Measurements from ENCODE around the gene GOLGA8B. TPM values are rescaled to one million over a fixed set of nuclear protein-coding genes. Genes with fewer than 3 reads are reported as not detected.
A peak's percentile ranks its signal among the peaks of the same experiment; 100 is the strongest.
"Not testable (repeated sequence)": the region's sequence is repeated elsewhere in the genome, so short reads cannot be mapped to it uniquely, and the experiment has no call there.

The GOLGA8B gene
- total and polyA plus RNA-seq, 9 donors, result 56.3 to 144 (median 86.1) TPM

- no peak for DNase-seq
- TF ChIP-seq POLR2A (IDR thresholded peaks at IDR 0.05), result no peak
- TF ChIP-seq CTCF (IDR thresholded peaks at IDR 0.05), result no peak
- TF ChIP-seq EP300 (IDR thresholded peaks at IDR 0.05), result no peak
- Histone ChIP-seq H3K4me1 (ENCODE audit: insufficient read depth) (no peaks in the 10 kb centered on the region), H3K9me3 (no peaks in the 10 kb centered on the region), H3K27ac (no peak overlapping the region), H3K4me3 (no peak overlapping the region), H3K27me3 (no peaks in the 10 kb centered on the region), H3K36me3 (no peaks in the 10 kb centered on the region)
- WGBS, 3 donors, result 61 to 79% (median 64%) methylated on average over 3 of the region's 3 CpGs
- intact Hi-C loops (cut with DNase I), result no loop called here
Observed at GRCh38 chr15:34594361-34594760, 10.9 kb upstream of the GOLGA8B start.

- no peak for TF ChIP-seq CTCF (IDR thresholded peaks at IDR 0.05)
- no peak for TF ChIP-seq POLR2A (IDR thresholded peaks at IDR 0.05)
- no peak for TF ChIP-seq EP300 (IDR thresholded peaks at IDR 0.05)
- Histone ChIP-seq H3K27me3 (no peaks in the 10 kb centered on the region), H3K4me1 (ENCODE audit: insufficient read depth) (no peaks in the 10 kb centered on the region), H3K36me3 (no peaks in the 10 kb centered on the region), H3K9me3 (no peaks in the 10 kb centered on the region), H3K4me3 (no peak overlapping the region), H3K27ac (no peak overlapping the region)
- DNase-seq, result no peak
- WGBS, 3 donors, result 56 to 67% (median 56%) methylated on average over 5 of the region's 5 CpGs
- intact Hi-C loops (cut with DNase I), result no loop called here
Observed at GRCh38 chr15:34591306-34591705, 7.9 kb upstream of the GOLGA8B start.

DNA sequence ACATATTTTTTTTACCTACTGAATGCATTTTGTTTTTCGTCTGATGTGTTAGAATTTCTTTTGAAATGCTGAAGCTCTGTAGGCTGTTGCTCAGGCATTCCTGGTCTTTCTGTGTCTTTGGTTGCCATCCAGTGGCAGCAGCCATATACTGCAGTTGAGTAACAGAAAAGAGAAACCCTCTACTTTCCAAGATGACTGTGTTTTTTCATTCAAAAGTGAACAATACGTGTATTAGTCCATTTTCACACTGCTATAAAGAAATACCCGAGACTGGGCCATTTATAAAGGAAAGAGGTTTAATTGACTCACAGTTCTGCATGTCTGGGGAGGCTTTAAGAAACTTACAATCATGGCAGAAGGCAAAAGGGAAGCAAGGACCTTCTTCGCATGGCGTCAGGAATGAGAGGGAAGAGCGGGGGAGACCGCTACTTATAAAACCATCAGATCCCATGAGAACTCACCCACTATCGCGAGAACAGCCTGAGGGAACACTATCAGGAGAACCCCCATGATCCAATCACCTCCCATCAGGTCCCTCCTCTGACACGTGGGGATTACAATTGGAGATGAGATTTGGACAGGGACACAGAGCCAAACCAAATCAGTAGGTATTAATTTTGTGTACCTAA lies 4.7 kb upstream of the GOLGA8B start:
- Histone ChIP-seq H3K9me3 (no peaks in the 10 kb centered on the region), H3K27me3 (no peaks in the 10 kb centered on the region), H3K4me3 (peak overlapping the region; percentile 13), H3K36me3 (no peaks in the 10 kb centered on the region), H3K27ac (no peak overlapping the region), H3K4me1 (ENCODE audit: insufficient read depth) (peaks cover 4% of the 10 kb centered on the region)
- WGBS, 3 donors, result 4% methylated on average over 10 of the region's 10 CpGs
- peak; percentile 63 to 81 (median 69) for DNase-seq
- intact Hi-C loops (cut with DNase I), result loop anchor here in 1 of 4 donors (10.0 kb wide), 1 partner anchor 243 kb away; the partner anchor contains the start of genes NOP10 and NUTM1
- TF ChIP-seq CTCF (IDR thresholded peaks at IDR 0.05) (peak; percentile 32 to 80 (median 61)), EP300 (IDR thresholded peaks at IDR 0.05) (no peak), POLR2A (IDR thresholded peaks at IDR 0.05) (peak; percentile 51)

DNA sequence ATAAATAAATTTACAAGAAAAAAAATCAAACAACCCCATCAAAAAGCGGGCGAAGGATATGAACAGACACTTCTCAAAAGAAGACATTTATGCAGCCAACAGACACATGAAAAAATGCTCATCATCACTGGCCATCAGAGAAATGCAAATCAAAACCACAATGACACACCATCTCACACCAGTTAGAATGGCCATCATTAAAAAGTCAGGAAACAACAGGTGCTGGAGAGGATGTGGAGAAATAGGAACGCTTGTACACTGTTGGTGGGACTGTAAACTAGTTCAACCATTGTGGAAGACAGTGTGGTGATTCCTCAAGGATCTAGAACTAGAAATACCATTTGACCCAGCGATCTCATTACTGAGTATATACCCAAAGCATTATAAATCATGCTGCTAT lies 2.5 kb upstream of the GOLGA8B start:
- not testable (repeated sequence) for H3K4me1 ChIP-seq (ENCODE audit: insufficient read depth); H3K36me3 ChIP-seq; H3K9me3 ChIP-seq; H3K4me3 ChIP-seq; DNase-seq; H3K27ac ChIP-seq; H3K27me3 ChIP-seq
- WGBS, 3 donors, result 94 to 97% (median 95%) methylated on average over 4 of the region's 4 CpGs
- intact Hi-C loops (cut with DNase I), result loop anchor here in 1 of 4 donors (10.0 kb wide), 1 partner anchor 241 kb away; the partner anchor contains the start of genes NOP10 and NUTM1

- TF ChIP-seq EP300 (IDR thresholded peaks at IDR 0.05) (no peak), CTCF (IDR thresholded peaks at IDR 0.05) (no peak), POLR2A (IDR thresholded peaks at IDR 0.05) (no peak)
- Histone ChIP-seq H3K36me3 (no peaks in the 10 kb centered on the region), H3K4me1 (ENCODE audit: insufficient read depth) (peaks cover 8% of the 10 kb centered on the region), H3K27ac (no peak overlapping the region), H3K9me3 (no peaks in the 10 kb centered on the region), H3K27me3 (no peaks in the 10 kb centered on the region), H3K4me3 (no peak overlapping the region)
- intact Hi-C loops (cut with DNase I), result loop anchor here in 1 of 4 donors (10.0 kb wide), 1 partner anchor 240 kb away; the partner anchor contains the start of genes NOP10 and NUTM1
- WGBS, 3 donors, result 68 to 78% (median 77%) methylated on average over 7 of the region's 7 CpGs
- no peak for DNase-seq
Observed at GRCh38 chr15:34584996-34585395, 1.5 kb upstream of the GOLGA8B start.

Measured in ovary (tissue), 9 donors.